ENCODE results near the gene FAM13A.

FAM13A gene

DNA sequence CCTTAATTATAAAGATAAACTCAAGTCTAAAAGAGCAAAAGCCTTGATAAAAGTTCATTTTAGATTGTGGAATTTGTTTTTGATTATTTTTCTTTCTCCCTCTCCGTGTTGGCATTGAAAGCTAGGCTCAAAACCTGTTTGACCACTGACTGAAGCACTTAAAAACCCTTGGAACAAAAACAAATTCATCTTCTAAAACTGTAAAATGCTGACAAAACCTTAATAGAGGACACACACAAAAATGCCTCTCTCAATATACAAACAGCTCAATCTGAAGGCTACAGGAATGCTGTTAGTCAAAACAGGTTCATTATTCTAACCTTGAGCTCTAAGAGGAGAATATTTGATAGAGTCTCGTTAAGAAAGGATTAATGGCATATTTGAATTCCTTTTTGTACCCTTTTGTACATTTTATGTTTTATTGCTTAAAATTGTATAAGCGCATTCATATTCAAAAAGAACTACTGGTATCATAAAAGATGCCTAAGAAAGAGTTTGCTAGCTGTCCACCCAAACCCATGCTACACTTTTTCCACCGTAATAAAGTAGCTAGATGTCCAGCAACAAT lies 285.0 kb downstream of the FAM13A start:
- Histone ChIP-seq H3K27me3 (ENCODE audit: control insufficient read depth, insufficient read depth, low read length) (no peaks in the 10 kb centered on the region), H3K9ac (ENCODE audit: low read length) (no peak overlapping the region), H3K4me3 (ENCODE audit: low read length) (no peak overlapping the region), H3K36me3 (ENCODE audit: control insufficient read depth, insufficient read depth, low read length) (no peaks in the 10 kb centered on the region), H3K4me1 (ENCODE audit: control insufficient read depth, insufficient read depth, low read length) (no peaks in the 10 kb centered on the region), H3K9me3 (ENCODE audit: control insufficient read depth, low read length) (no peaks in the 10 kb centered on the region)

DNA sequence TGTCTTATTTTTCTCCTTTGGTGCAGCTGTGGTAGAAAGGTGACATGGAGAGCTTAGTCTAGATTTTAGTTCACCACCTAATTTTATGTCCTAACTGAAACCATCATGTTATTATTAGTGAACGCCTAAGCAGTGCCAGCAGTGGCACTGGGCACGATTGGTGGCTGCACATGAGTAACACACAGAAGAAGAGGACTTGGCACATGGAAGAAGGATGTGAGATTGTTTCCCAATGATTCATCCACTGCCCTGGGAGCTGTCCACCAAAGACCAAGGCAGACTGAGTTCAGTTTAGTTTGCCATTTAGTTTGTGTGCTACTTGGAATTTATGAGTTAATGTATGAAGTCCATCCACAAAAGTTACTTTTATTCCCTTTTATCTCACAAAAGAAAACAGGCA lies 291.3 kb downstream of the FAM13A start:
- Histone ChIP-seq H3K9me3 (ENCODE audit: control insufficient read depth, low read length) (no peaks in the 10 kb centered on the region), H3K9ac (ENCODE audit: low read length) (no peak overlapping the region), H3K4me1 (ENCODE audit: control insufficient read depth, insufficient read depth, low read length) (no peaks in the 10 kb centered on the region), H3K36me3 (ENCODE audit: control insufficient read depth, insufficient read depth, low read length) (no peaks in the 10 kb centered on the region), H3K27me3 (ENCODE audit: control insufficient read depth, insufficient read depth, low read length) (no peaks in the 10 kb centered on the region), H3K4me3 (ENCODE audit: low read length) (no peak overlapping the region)

- Histone ChIP-seq H3K4me3 (ENCODE audit: low read length) (no peak overlapping the region), H3K9me3 (ENCODE audit: control insufficient read depth, low read length) (no peaks in the 10 kb centered on the region), H3K4me1 (ENCODE audit: control insufficient read depth, insufficient read depth, low read length) (peaks cover 10% of the 10 kb centered on the region), H3K36me3 (ENCODE audit: control insufficient read depth, insufficient read depth, low read length) (no peaks in the 10 kb centered on the region), H3K9ac (ENCODE audit: low read length) (no peak overlapping the region), H3K27me3 (ENCODE audit: control insufficient read depth, insufficient read depth, low read length) (no peaks in the 10 kb centered on the region)
These were observed 293.9 kb downstream of the FAM13A start for GRCh38 chr4:88763075-88763474.

DNA sequence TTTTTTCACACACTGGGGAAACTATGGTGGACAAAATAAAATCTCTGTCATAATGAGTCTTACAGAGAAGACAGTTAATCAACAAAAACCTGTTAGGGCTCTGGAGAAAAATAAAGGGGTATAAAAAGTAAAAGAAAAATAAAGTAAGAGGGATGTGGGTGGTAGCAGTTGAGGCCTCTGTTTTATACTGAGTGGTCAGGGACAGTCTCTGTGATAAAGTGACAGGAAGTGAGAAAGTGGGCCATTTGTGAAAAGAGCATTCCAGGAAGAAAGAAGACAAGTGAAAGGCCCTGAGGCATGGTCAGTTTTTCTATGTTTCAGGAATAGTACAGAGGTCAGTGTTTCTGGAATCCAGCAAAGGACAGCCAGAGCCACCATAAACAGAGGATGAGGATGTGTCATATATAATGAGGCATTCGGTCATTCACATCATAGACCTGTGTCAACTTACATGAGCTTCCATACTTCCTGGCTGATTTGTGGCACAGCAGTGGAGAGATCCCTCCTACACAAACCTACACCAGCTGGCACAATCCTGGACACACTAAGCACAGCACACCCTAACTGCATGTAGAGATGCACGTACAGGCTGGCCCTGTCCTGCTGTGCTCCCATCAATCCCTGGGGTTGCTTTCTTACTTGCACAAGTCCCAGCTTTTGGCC lies 295.0 kb downstream of the FAM13A start:
- H3K4me3 ChIP-seq (ENCODE audit: low read length), result no peak overlapping the region
- H3K9ac ChIP-seq (ENCODE audit: low read length), result no peak overlapping the region
- no peaks in the 10 kb centered on the region for H3K9me3 ChIP-seq (ENCODE audit: control insufficient read depth, low read length)
- no peaks in the 10 kb centered on the region for H3K27me3 ChIP-seq (ENCODE audit: control insufficient read depth, insufficient read depth, low read length)
- no peaks in the 10 kb centered on the region for H3K36me3 ChIP-seq (ENCODE audit: control insufficient read depth, insufficient read depth, low read length)
- peaks cover 10% of the 10 kb centered on the region for H3K4me1 ChIP-seq (ENCODE audit: control insufficient read depth, insufficient read depth, low read length)

- Histone ChIP-seq H3K4me3 (ENCODE audit: low read length) (no peak overlapping the region), H3K36me3 (ENCODE audit: control insufficient read depth, insufficient read depth, low read length) (no peaks in the 10 kb centered on the region), H3K27me3 (ENCODE audit: control insufficient read depth, insufficient read depth, low read length) (no peaks in the 10 kb centered on the region), H3K9ac (ENCODE audit: low read length) (no peak overlapping the region), H3K4me1 (ENCODE audit: control insufficient read depth, insufficient read depth, low read length) (peaks cover 10% of the 10 kb centered on the region), H3K9me3 (ENCODE audit: control insufficient read depth, low read length) (no peaks in the 10 kb centered on the region)
These were observed 295.6 kb downstream of the FAM13A start for GRCh38 chr4:88761342-88761741.

- Histone ChIP-seq H3K4me1 (ENCODE audit: control insufficient read depth, insufficient read depth, low read length) (peaks cover 10% of the 10 kb centered on the region), H3K9me3 (ENCODE audit: control insufficient read depth, low read length) (no peaks in the 10 kb centered on the region), H3K27me3 (ENCODE audit: control insufficient read depth, insufficient read depth, low read length) (no peaks in the 10 kb centered on the region), H3K9ac (ENCODE audit: low read length) (no peak overlapping the region), H3K36me3 (ENCODE audit: control insufficient read depth, insufficient read depth, low read length) (no peaks in the 10 kb centered on the region), H3K4me3 (ENCODE audit: low read length) (no peak overlapping the region)
These were observed 297.1 kb downstream of the FAM13A start for GRCh38 chr4:88759895-88760290.

GRCh38 chr4:88759039-88759894 lies 297.7 kb downstream of the FAM13A start:
- no peak overlapping the region for H3K9ac ChIP-seq (ENCODE audit: low read length)
- H3K4me1 ChIP-seq (ENCODE audit: control insufficient read depth, insufficient read depth, low read length), result peaks cover 11% of the 10 kb centered on the region
- H3K36me3 ChIP-seq (ENCODE audit: control insufficient read depth, insufficient read depth, low read length), result no peaks in the 10 kb centered on the region
- no peaks in the 10 kb centered on the region for H3K27me3 ChIP-seq (ENCODE audit: control insufficient read depth, insufficient read depth, low read length)
- H3K4me3 ChIP-seq (ENCODE audit: low read length), result no peak overlapping the region
- no peaks in the 10 kb centered on the region for H3K9me3 ChIP-seq (ENCODE audit: control insufficient read depth, low read length)

DNA sequence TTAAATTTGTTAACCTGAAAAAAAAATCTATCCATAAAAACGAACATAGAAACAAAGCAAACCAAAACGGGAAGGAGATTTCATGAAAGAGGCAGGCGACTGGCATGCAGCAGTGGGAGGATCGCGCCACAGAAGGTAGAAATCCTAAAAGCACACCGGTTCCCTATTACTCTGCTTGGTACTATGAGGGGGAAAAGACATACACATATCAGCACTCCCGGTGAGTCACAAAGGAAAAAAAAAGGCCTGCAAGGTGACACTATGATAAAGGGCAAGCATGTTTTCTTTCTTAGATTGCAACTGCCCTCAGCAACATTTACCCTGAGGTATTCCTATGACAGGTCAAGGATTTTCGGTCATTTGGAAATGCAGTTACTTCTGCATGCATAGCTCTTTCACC lies 298.7 kb downstream of the FAM13A start:
- Histone ChIP-seq H3K9me3 (ENCODE audit: control insufficient read depth, low read length) (no peaks in the 10 kb centered on the region), H3K27me3 (ENCODE audit: control insufficient read depth, insufficient read depth, low read length) (no peaks in the 10 kb centered on the region), H3K36me3 (ENCODE audit: control insufficient read depth, insufficient read depth, low read length) (no peaks in the 10 kb centered on the region), H3K4me3 (ENCODE audit: low read length) (no peak overlapping the region), H3K4me1 (ENCODE audit: control insufficient read depth, insufficient read depth, low read length) (peaks cover 15% of the 10 kb centered on the region), H3K9ac (ENCODE audit: low read length) (no peak overlapping the region)

- H3K9me3 ChIP-seq (ENCODE audit: control insufficient read depth, low read length), result no peaks in the 10 kb centered on the region
- no peak overlapping the region for H3K9ac ChIP-seq (ENCODE audit: low read length)
- H3K4me3 ChIP-seq (ENCODE audit: low read length), result no peak overlapping the region
- no peaks in the 10 kb centered on the region for H3K27me3 ChIP-seq (ENCODE audit: control insufficient read depth, insufficient read depth, low read length)
- H3K36me3 ChIP-seq (ENCODE audit: control insufficient read depth, insufficient read depth, low read length), result no peaks in the 10 kb centered on the region
- H3K4me1 ChIP-seq (ENCODE audit: control insufficient read depth, insufficient read depth, low read length), result peaks cover 15% of the 10 kb centered on the region
These were observed 299.2 kb downstream of the FAM13A start for GRCh38 chr4:88757776-88758175.

DNA sequence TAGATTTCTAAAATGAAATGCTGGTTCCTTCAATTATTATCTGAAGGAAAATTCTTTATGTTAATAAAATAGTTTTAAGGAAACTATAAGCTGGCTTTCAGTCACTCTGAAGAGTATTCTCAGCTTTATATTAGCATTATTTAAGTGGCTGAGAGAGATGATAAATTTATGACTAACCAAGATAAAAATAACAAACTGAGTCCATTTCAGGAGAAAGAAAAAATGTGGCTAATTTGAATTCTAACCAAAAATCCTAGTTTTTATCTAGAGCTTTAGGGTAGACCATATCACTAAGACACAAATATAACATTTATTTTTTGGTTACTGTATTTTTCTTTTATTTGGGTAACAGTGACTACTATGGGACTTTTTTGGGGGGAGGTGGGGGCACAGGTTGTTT lies 299.9 kb downstream of the FAM13A start:
- Histone ChIP-seq H3K9me3 (ENCODE audit: control insufficient read depth, low read length) (no peaks in the 10 kb centered on the region), H3K36me3 (ENCODE audit: control insufficient read depth, insufficient read depth, low read length) (no peaks in the 10 kb centered on the region), H3K4me3 (ENCODE audit: low read length) (no peak overlapping the region), H3K9ac (ENCODE audit: low read length) (no peak overlapping the region), H3K27me3 (ENCODE audit: control insufficient read depth, insufficient read depth, low read length) (no peaks in the 10 kb centered on the region), H3K4me1 (ENCODE audit: control insufficient read depth, insufficient read depth, low read length) (peaks cover 15% of the 10 kb centered on the region)

DNA sequence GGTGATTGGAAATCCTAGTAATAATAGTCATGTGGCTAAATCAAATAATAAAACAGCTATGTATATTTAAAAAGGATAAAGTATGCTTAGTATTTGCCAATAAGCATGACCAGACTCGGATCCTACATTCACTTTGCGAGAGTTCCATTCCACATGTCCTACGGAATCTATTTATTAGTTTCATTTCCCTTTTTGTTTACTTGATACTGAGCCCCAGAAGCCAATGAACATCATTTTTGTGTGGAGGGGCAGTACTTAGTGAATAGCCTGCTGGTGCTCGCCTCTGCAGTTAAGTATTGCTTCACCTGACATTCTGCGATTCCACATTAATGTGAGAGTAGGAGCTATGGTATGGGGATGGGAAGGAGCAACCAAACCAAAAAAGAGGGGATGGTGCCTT lies 300.8 kb downstream of the FAM13A start:
- no peaks in the 10 kb centered on the region for H3K36me3 ChIP-seq (ENCODE audit: control insufficient read depth, insufficient read depth, low read length)
- H3K4me1 ChIP-seq (ENCODE audit: control insufficient read depth, insufficient read depth, low read length), result peaks cover 15% of the 10 kb centered on the region
- H3K9me3 ChIP-seq (ENCODE audit: control insufficient read depth, low read length), result no peaks in the 10 kb centered on the region
- no peak overlapping the region for H3K4me3 ChIP-seq (ENCODE audit: low read length)
- H3K27me3 ChIP-seq (ENCODE audit: control insufficient read depth, insufficient read depth, low read length), result no peaks in the 10 kb centered on the region
- no peak overlapping the region for H3K9ac ChIP-seq (ENCODE audit: low read length)

- Histone ChIP-seq H3K27me3 (ENCODE audit: control insufficient read depth, insufficient read depth, low read length) (no peaks in the 10 kb centered on the region), H3K36me3 (ENCODE audit: control insufficient read depth, insufficient read depth, low read length) (no peaks in the 10 kb centered on the region)
These were observed 301.5 kb downstream of the FAM13A start for GRCh38 chr4:88755454-88755853.

More at GRCh38 chr4:88755454-88755853, 301.5 kb downstream of the FAM13A start:
- H3K9ac ChIP-seq (ENCODE audit: low read length), result no peak overlapping the region
- peaks cover 15% of the 10 kb centered on the region for H3K4me1 ChIP-seq (ENCODE audit: control insufficient read depth, insufficient read depth, low read length)
- no peak overlapping the region for H3K4me3 ChIP-seq (ENCODE audit: low read length)
- no peaks in the 10 kb centered on the region for H3K9me3 ChIP-seq (ENCODE audit: control insufficient read depth, low read length)

Measured in mucosa of stomach (tissue), 1 donor.